ENCODE results near the gene BCAS1. TPM values are rescaled to one million over a fixed set of nuclear protein-coding genes. Genes with fewer than 3 reads are reported as not detected.

The BCAS1 gene
- total and polyA plus RNA-seq, 10 donors, result 0.23 to 1.3 (median 0.55) TPM; not detected in 2

DNA sequence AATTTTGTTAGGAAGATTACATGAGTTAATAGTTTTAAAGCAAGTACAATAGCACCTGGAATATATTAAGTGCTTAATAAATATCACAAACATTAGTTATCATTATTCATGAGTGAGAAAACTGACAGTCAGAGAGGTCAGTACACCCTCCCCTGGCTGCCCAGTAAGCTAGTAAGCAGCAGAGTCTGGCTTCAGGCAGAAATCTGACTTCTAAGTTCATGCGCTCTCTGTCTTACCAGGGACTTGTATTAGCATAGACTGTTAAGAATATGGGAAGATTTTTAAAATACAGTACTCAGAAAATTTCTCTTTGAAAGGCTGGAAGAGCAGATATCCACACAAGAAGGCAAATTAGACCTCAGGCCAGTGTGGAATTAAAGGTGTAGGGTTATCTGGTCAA lies 40.8 kb downstream of the BCAS1 start:
- peaks cover 0 to 6% (median 0%) of the 10 kb centered on the region in 6 donors for H3K4me1 ChIP-seq
- TF ChIP-seq, protein P1, sequence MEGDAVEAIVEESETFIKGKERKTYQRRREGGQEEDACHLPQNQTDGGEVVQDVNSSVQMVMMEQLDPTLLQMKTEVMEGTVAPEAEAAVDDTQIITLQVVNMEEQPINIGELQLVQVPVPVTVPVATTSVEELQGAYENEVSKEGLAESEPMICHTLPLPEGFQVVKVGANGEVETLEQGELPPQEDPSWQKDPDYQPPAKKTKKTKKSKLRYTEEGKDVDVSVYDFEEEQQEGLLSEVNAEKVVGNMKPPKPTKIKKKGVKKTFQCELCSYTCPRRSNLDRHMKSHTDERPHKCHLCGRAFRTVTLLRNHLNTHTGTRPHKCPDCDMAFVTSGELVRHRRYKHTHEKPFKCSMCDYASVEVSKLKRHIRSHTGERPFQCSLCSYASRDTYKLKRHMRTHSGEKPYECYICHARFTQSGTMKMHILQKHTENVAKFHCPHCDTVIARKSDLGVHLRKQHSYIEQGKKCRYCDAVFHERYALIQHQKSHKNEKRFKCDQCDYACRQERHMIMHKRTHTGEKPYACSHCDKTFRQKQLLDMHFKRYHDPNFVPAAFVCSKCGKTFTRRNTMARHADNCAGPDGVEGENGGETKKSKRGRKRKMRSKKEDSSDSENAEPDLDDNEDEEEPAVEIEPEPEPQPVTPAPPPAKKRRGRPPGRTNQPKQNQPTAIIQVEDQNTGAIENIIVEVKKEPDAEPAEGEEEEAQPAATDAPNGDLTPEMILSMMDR (IDR thresholded peaks at IDR 0.05 in 8 of 11, conservative IDR thresholded peaks at IDR 0.05 in 3 of 11), result no peak
- no peak for TF ChIP-seq POLR2AphosphoS5 (IDR thresholded peaks at IDR 0.05)
- no peak for TF ChIP-seq POLR2A (IDR thresholded peaks at IDR 0.05)
- no peak overlapping the region for H3K27ac ChIP-seq
- DNase-seq, result no peak
- H3K9me3 ChIP-seq, result peaks cover 0 to 21% (median 0%) of the 10 kb centered on the region in 8 donors
- H3K27me3 ChIP-seq (replicated peaks in 1 of 7), result peaks cover 0 to 7% (median 0%) of the 10 kb centered on the region in 7 donors
- no peak overlapping the region for H3K4me3 ChIP-seq
- WGBS, 5 donors, result 91 to 100% (median 100%) methylated on average over 1 of the region's 1 CpG
- intact Hi-C loops (cut with DNase I; ENCODE audit: low total_unique reads), result no loop called here
- H3K36me3 ChIP-seq, result no peaks in the 10 kb centered on the region

DNA sequence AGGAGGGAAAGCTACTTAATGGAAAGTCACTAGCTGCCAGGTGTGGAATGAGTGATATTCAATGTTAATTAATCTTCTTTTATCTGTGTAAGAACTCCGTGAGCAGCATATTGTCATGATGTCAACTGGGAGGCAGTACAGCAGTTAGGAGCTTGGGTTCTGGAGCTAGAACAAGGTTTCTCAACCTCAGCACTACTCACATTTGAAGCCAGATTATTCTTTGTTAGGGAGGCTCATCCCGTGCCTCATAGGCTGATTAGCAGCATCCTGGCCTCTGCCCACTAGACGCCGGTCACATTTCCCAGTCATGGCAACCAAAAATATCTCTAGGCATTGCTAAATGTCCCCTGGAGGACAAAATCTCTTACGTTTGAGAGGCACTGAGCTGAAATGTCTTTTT lies 41.2 kb downstream of the BCAS1 start:
- Histone ChIP-seq H3K27me3 (replicated peaks in 1 of 7) (peaks cover 0 to 7% (median 0%) of the 10 kb centered on the region in 7 donors), H3K4me3 (no peak overlapping the region), H3K4me1 (peaks cover 0 to 6% (median 0%) of the 10 kb centered on the region in 6 donors), H3K36me3 (no peaks in the 10 kb centered on the region), H3K9me3 (peaks cover 0 to 21% (median 0%) of the 10 kb centered on the region in 8 donors), H3K27ac (no peak overlapping the region)
- intact Hi-C loops (cut with DNase I; ENCODE audit: low total_unique reads), result no loop called here
- TF ChIP-seq, protein P1 (IDR thresholded peaks at IDR 0.05 in 8 of 11, conservative IDR thresholded peaks at IDR 0.05 in 3 of 11), result no peak
- TF ChIP-seq POLR2A (IDR thresholded peaks at IDR 0.05) (no peak), POLR2AphosphoS5 (IDR thresholded peaks at IDR 0.05) (no peak)
- WGBS, 5 donors, result 73 to 89% (median 85%) methylated on average over 5 of the region's 5 CpGs
- no peak for DNase-seq

DNA sequence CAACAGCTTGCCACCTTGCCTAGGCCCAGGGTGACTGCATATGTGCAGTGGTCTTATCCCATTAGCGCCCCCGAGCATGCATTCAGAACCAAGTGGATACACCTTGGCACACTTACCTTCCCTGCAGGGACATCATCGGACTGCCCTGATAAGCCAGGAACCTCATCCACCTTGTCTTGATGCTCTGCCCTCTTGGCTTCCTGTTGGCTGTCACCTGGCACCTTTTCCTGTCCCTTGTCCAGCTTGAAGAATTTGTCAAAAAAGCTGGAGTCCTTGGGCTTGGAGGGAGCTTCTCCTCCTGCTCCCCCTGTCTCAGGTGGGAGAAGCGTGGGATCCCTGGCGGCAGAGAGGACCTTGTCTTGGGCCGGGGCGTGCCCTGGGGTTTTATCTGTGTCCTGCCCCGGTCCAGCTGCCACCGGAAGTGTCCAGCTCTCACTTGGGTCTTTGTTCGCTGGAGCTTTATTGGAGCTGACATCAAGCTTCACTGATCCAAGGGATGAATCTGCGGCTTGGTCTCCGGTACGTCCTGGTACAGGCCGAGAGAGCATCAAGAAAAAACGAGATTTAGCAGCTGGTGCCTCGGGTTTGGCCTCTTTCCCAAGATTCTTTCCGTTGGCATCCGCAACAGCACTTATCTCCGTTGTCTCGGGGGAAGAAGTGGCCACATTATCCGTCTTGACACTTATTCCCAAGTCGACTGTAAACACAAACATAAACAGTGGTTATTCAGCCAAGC lies 42.0 kb downstream of the BCAS1 start:
- DNase-seq, result no peak
- 86 to 93% (median 89%) methylated on average over 19 to 22 of the region's 22 CpGs for WGBS, 5 donors
- peaks cover 0 to 21% (median 0%) of the 10 kb centered on the region in 8 donors for H3K9me3 ChIP-seq

DNA sequence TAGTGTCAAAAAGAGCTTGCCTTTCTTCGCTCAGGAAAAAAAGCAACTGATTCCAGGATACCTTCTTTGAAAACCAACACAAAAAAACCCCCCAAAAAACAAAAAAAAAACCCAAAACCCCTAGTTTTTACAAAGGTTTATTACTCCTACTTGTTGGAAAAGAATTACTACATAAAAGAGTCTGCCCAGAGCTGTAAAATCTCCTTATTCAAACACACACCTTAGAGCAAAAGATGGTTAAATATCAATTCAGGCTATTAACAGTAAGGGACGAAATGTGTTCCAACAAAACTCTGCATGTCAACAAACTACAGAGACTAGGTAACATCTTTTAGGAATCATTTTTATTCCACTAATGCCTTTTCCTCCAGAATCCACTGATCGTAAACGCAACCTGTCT lies 42.7 kb downstream of the BCAS1 start:
- TF ChIP-seq, protein P1 (IDR thresholded peaks at IDR 0.05 in 8 of 11, conservative IDR thresholded peaks at IDR 0.05 in 3 of 11), result no peak
- TF ChIP-seq POLR2A (IDR thresholded peaks at IDR 0.05), result no peak
- TF ChIP-seq POLR2AphosphoS5 (IDR thresholded peaks at IDR 0.05), result no peak
- H3K4me3 ChIP-seq, result no peak overlapping the region
- H3K27me3 ChIP-seq (replicated peaks in 1 of 7), result peaks cover 0 to 7% (median 0%) of the 10 kb centered on the region in 7 donors
- WGBS, 5 donors, result 66 to 72% (median 69%) methylated on average over 4 of the region's 4 CpGs
- H3K36me3 ChIP-seq, result no peaks in the 10 kb centered on the region
- intact Hi-C loops (cut with DNase I; ENCODE audit: low total_unique reads), result no loop called here
- DNase-seq, result no peak
- peaks cover 0 to 6% (median 0%) of the 10 kb centered on the region in 6 donors for H3K4me1 ChIP-seq
- H3K9me3 ChIP-seq, result peaks cover 0 to 17% (median 0%) of the 10 kb centered on the region in 8 donors
- no peak overlapping the region for H3K27ac ChIP-seq

More for the DNA sequence above, 42.0 kb downstream of the BCAS1 start:
- Histone ChIP-seq H3K4me3 (no peak overlapping the region), H3K27me3 (replicated peaks in 1 of 7) (peaks cover 0 to 7% (median 0%) of the 10 kb centered on the region in 7 donors), H3K27ac (no peak overlapping the region), H3K36me3 (no peaks in the 10 kb centered on the region), H3K4me1 (peaks cover 0 to 6% (median 0%) of the 10 kb centered on the region in 6 donors)
- TF ChIP-seq POLR2AphosphoS5 (IDR thresholded peaks at IDR 0.05) (no peak), POLR2A (IDR thresholded peaks at IDR 0.05) (no peak)
- TF ChIP-seq, protein P1 (IDR thresholded peaks at IDR 0.05 in 8 of 11, conservative IDR thresholded peaks at IDR 0.05 in 3 of 11), result no peak
- intact Hi-C loops (cut with DNase I; ENCODE audit: low total_unique reads), result no loop called here
